Stomach (tissue), 9 donors: ENCODE results near the gene CFAP46. TPM values are rescaled to one million over a fixed set of nuclear protein-coding genes. Genes with fewer than 3 reads are reported as not detected.

Source experiments
- DNase-seq, 2 donors: peaks; one replicate each; pipeline versions ENCODE4 v3.0.0 to v3.0.0-alpha.2; 2013 to 2019
- H3K27ac ChIP-seq, 5 donors: fragments of 200-600 bp in 4 of 5; sonication (generic) in 4 of 5; one replicate each; pipeline ENCODE4 v1.5.1; 2013 to 2019; ENCODE audit warnings: mild to moderate bottlenecking in 1 of 5, moderate library complexity in 1 of 5
- H3K27me3 ChIP-seq, 3 donors: fragments of 200-600 bp; sonication (generic); one replicate each; pipeline ENCODE4 v1.5.1; 2017 to 2019; ENCODE audit warnings: mixed run types in 1 of 3
- H3K36me3 ChIP-seq, 4 donors: fragments of 200-600 bp; sonication (generic); 1 replicate in 3 of 4; 2 replicates in 1 of 4; pipeline ENCODE4 v1.5.1; 2016 to 2019
- H3K4me1 ChIP-seq, 4 donors: fragments of 200-600 bp; sonication (generic); one replicate each; pipeline ENCODE4 v1.5.1; 2016 to 2019
- H3K4me3 ChIP-seq, 4 donors: fragments of 200-600 bp; sonication (generic) in 3 of 4; one replicate each; pipeline ENCODE4 v1.5.1; 2016 to 2019; ENCODE audit warnings: mild to moderate bottlenecking in 1 of 4
- H3K9me3 ChIP-seq, 4 donors: fragments of 200-600 bp; sonication (generic); one replicate each; pipeline ENCODE4 v1.5.1; 2016 to 2019
- CTCF ChIP-seq, 7 experiments: fragments of 450-650 bp in 4 of 7; fragments of 200-600 bp in 3 of 7; sonication (generic) in 3 of 7; IDR thresholded peaks; one replicate each; pipeline ENCODE4 v1.5.1; 2016 to 2019; ENCODE audit warnings: antibody characterized with exemption in 7 of 7, control low read depth in 2 of 7, mild to moderate bottlenecking in 1 of 7
- EP300 ChIP-seq: sonication (generic); formaldehyde crosslinking; IDR thresholded peaks from one replicate; pipeline ENCODE4 v1.6.1; 2017; ENCODE audit warnings: antibody characterized with exemption
- POLR2A ChIP-seq, 4 donors: fragments of 450-650 bp; IDR thresholded peaks; one replicate each; pipeline ENCODE4 v1.6.1; 2016; ENCODE audit warnings: antibody characterized with exemption in 4 of 4, control low read depth in 2 of 4, mild to moderate bottlenecking in 1 of 4, moderate library complexity in 1 of 4
- POLR2AphosphoS5 ChIP-seq, 3 donors: sonication (generic); formaldehyde crosslinking; IDR thresholded peaks; one replicate each; pipeline ENCODE4 v1.6.1; 2016; ENCODE audit warnings: antibody characterized with exemption in 3 of 3
- WGBS, 5 donors: extraction: QIAGEN DNeasy Blood & Tissue Kit in 3 of 5; methylation state at CpG; one replicate each; pipeline versions ENCODE4 v1.1.5 to v1.1.7; 2013 to 2018; 5-methylcytosine and 5-hydroxymethylcytosine counted together
- intact Hi-C: fragments of 100-400 bp; cut with DNase I; formaldehyde crosslinking; loops from one replicate; pipeline ENCODE4 v1.15.1; 2023; ENCODE audit warnings: low total_unique reads
- polyA plus RNA-seq, 3 donors: library from polyadenylated mRNA; stranded (reverse); fragments of 200-250 nt; gene quantifications; one replicate each; pipeline ENCODE4 v1.2.3, GENCODE V29; 2013
- total RNA-seq, 5 donors: library from RNA; depleted of rRNA; stranded (reverse); fragments of >200 nt; gene quantifications; one replicate each; pipeline versions ENCODE4 v1.1.0 to v1.2.3, GENCODE V29; 2014 to 2016
- donor health status: healthy with polysubstance abuse.
- donor health status: Bipolar disorder and iron deficiency.
- donor health status: healthy.

The CFAP46 gene
- total and polyA plus RNA-seq, 8 donors: under 0.01 to 5.8 (median 1.8) TPM; not detected in 1

- Histone ChIP-seq H3K9me3 (no peaks in the 10 kb centered on the region), H3K4me3 (no peak overlapping the region), H3K27me3 (peaks cover 0 to 53% (median 0%) of the 10 kb centered on the region in 3 donors), H3K36me3 (no peaks in the 10 kb centered on the region), H3K4me1 (peaks cover 0 to 10% (median 8%) of the 10 kb centered on the region in 4 donors), H3K27ac (no peak overlapping the region)
- TF ChIP-seq CTCF (IDR thresholded peaks at IDR 0.05) (no peak), POLR2AphosphoS5 (IDR thresholded peaks at IDR 0.05) (no peak), EP300 (no peak), POLR2A (IDR thresholded peaks at IDR 0.05) (no peak)
- 80 to 94% (median 89%) methylated on average over 1 to 18 of the region's 18 CpGs for WGBS, 5 donors
- intact Hi-C loops: no loop called here
- no peak for DNase-seq
Observed at GRCh38 chr10:132921086-132921485, 21.3 kb downstream of the CFAP46 start.

- TF ChIP-seq POLR2A (IDR thresholded peaks at IDR 0.05): no peak
- TF ChIP-seq CTCF (IDR thresholded peaks at IDR 0.05): no peak
- TF ChIP-seq EP300: no peak
- TF ChIP-seq POLR2AphosphoS5 (IDR thresholded peaks at IDR 0.05): no peak
- DNase-seq: no peak
- H3K4me3 ChIP-seq: no peak overlapping the region
- H3K36me3 ChIP-seq: no peaks in the 10 kb centered on the region
- H3K9me3 ChIP-seq: no peaks in the 10 kb centered on the region
- H3K27me3 ChIP-seq: peaks cover 0 to 59% (median 0%) of the 10 kb centered on the region in 3 donors
- no peak overlapping the region for H3K27ac ChIP-seq
- intact Hi-C loops: no loop called here
- peaks cover 0 to 10% (median 9%) of the 10 kb centered on the region in 4 donors for H3K4me1 ChIP-seq
- WGBS, 5 donors: 82 to 87% (median 84%) methylated on average over 20 to 38 of the region's 38 CpGs
Observed at GRCh38 chr10:132920101-132920925, 22.1 kb downstream of the CFAP46 start.

- DNase-seq: no peak
- WGBS, 5 donors: 90 to 96% (median 92%) methylated on average over 21 to 45 of the region's 45 CpGs
- no peaks in the 10 kb centered on the region for H3K9me3 ChIP-seq
Observed at GRCh38 chr10:132919374-132920100, 22.8 kb downstream of the CFAP46 start.

More at GRCh38 chr10:132919374-132920100, 22.8 kb downstream of the CFAP46 start:
- Histone ChIP-seq H3K4me3 (no peak overlapping the region), H3K27me3 (peaks cover 0 to 65% (median 0%) of the 10 kb centered on the region in 3 donors), H3K36me3 (no peaks in the 10 kb centered on the region), H3K27ac (no peak overlapping the region), H3K4me1 (peaks cover 0 to 10% (median 9%) of the 10 kb centered on the region in 4 donors)
- intact Hi-C loops: no loop called here
- TF ChIP-seq POLR2AphosphoS5 (IDR thresholded peaks at IDR 0.05) (no peak), EP300 (no peak), POLR2A (IDR thresholded peaks at IDR 0.05) (no peak), CTCF (IDR thresholded peaks at IDR 0.05) (no peak)
